ACC112 (cell line): ENCODE measurements around the gene ITGB4.

Source experiments
- H2AFZ ChIP-seq: fragments of 200-600 bp; sonication (generic); one replicate; pipeline ENCODE4 v1.6.0; 2017; ENCODE audit warnings: antibody characterized with exemption, low read length; ENCODE audit not compliant: unreplicated experiment
- H3K27ac ChIP-seq: fragments of 200-600 bp; sonication (generic); 2 replicates; pipeline ENCODE4 v1.5.1; 2014; ENCODE audit warnings: low read depth, mild to moderate bottlenecking, antibody characterized with exemption, low read length, moderate library complexity
- H3K27me3 ChIP-seq: fragments of 200-600 bp; sonication (generic); 2 replicates; pipeline ENCODE4 v1.6.1; 2014; ENCODE audit warnings: mild to moderate bottlenecking, antibody characterized with exemption, low read length, moderate library complexity, mixed read lengths; ENCODE audit not compliant: insufficient read depth
- H3K36me3 ChIP-seq: fragments of 200-600 bp; sonication (generic); 2 replicates; pipeline ENCODE4 v1.6.1; 2016; ENCODE audit warnings: mild to moderate bottlenecking, antibody characterized with exemption, low read length, moderate library complexity, mixed read lengths; ENCODE audit not compliant: insufficient read depth
- H3K4me1 ChIP-seq: fragments of 200-600 bp; sonication (generic); one replicate; pipeline ENCODE4 v1.6.1; 2016; ENCODE audit warnings: low read length, mixed read lengths; ENCODE audit not compliant: insufficient read depth, unreplicated experiment, control insufficient read depth
- H3K4me3 ChIP-seq: fragments of 200-600 bp; sonication (generic); 2 replicates; pipeline ENCODE4 v1.5.1; 2014; ENCODE audit warnings: mild to moderate bottlenecking, low read depth, low read length
- H3K79me2 ChIP-seq: fragments of 200-600 bp; sonication (generic); one replicate; pipeline ENCODE4 v1.6.0; 2016; ENCODE audit warnings: low read length; ENCODE audit not compliant: control insufficient read depth, unreplicated experiment, insufficient read depth

The ITGB4 gene

GRCh38 chr17:75742337-75742736 is 21.1 kb downstream of the ITGB4 start:
- Histone ChIP-seq H3K27ac (no peak overlapping the region), H3K36me3 (no peaks in the 10 kb centered on the region), H3K79me2 (no peaks in the 10 kb centered on the region), H3K27me3 (no peaks in the 10 kb centered on the region), H3K4me3 (no peak overlapping the region), H2AFZ (no peak overlapping the region), H3K4me1 (peaks cover 10% of the 10 kb centered on the region)

GRCh38 chr17:75743625-75744206 is 22.5 kb downstream of the ITGB4 start:
- Histone ChIP-seq H3K36me3 (no peaks in the 10 kb centered on the region), H3K4me3 (no peak overlapping the region), H3K4me1 (no peaks in the 10 kb centered on the region), H3K79me2 (no peaks in the 10 kb centered on the region), H2AFZ (no peak overlapping the region), H3K27me3 (no peaks in the 10 kb centered on the region), H3K27ac (no peak overlapping the region)

- H3K4me3 ChIP-seq = no peak overlapping the region
- H3K27me3 ChIP-seq = no peaks in the 10 kb centered on the region
- no peaks in the 10 kb centered on the region for H3K36me3 ChIP-seq
- H3K4me1 ChIP-seq = peaks cover 2% of the 10 kb centered on the region
- H2AFZ ChIP-seq = no peak overlapping the region
- no peak overlapping the region for H3K27ac ChIP-seq
- H3K79me2 ChIP-seq = no peaks in the 10 kb centered on the region
Observed at GRCh38 chr17:75748706-75749105, 27.4 kb downstream of the ITGB4 start.

GRCh38 chr17:75749545-75750389 is 28.5 kb downstream of the ITGB4 start:
- Histone ChIP-seq H3K36me3 (no peaks in the 10 kb centered on the region), H3K4me1 (peaks cover 11% of the 10 kb centered on the region), H3K79me2 (no peaks in the 10 kb centered on the region), H3K27ac (no peak overlapping the region), H3K4me3 (no peak overlapping the region), H2AFZ (no peak overlapping the region), H3K27me3 (no peaks in the 10 kb centered on the region)

- Histone ChIP-seq H3K36me3 (no peaks in the 10 kb centered on the region), H3K27me3 (no peaks in the 10 kb centered on the region), H2AFZ (no peak overlapping the region), H3K27ac (no peak overlapping the region), H3K79me2 (no peaks in the 10 kb centered on the region), H3K4me3 (no peak overlapping the region), H3K4me1 (peaks cover 13% of the 10 kb centered on the region)
Observed at GRCh38 chr17:75750661-75751423, 29.6 kb downstream of the ITGB4 start.

GRCh38 chr17:75751676-75752404 is 30.6 kb downstream of the ITGB4 start:
- H3K79me2 ChIP-seq = no peaks in the 10 kb centered on the region

GRCh38 chr17:75752405-75752709 is 31.1 kb downstream of the ITGB4 start:
- H3K4me3 ChIP-seq = no peak overlapping the region
- H2AFZ ChIP-seq = no peak overlapping the region

More at GRCh38 chr17:75751676-75752404, 30.6 kb downstream of the ITGB4 start:
- no peak overlapping the region for H2AFZ ChIP-seq
- no peak overlapping the region for H3K4me3 ChIP-seq
- no peaks in the 10 kb centered on the region for H3K27me3 ChIP-seq
- peaks cover 13% of the 10 kb centered on the region for H3K4me1 ChIP-seq
- H3K36me3 ChIP-seq = no peaks in the 10 kb centered on the region
- no peak overlapping the region for H3K27ac ChIP-seq

GRCh38 chr17:75752802-75753513 is 31.7 kb downstream of the ITGB4 start:
- no peaks in the 10 kb centered on the region for H3K36me3 ChIP-seq
- peak overlapping the region; percentile 73 for H3K4me3 ChIP-seq
- no peak overlapping the region for H3K27ac ChIP-seq
- peak overlapping the region; percentile 65 for H2AFZ ChIP-seq
- H3K4me1 ChIP-seq = peaks cover 13% of the 10 kb centered on the region
- no peaks in the 10 kb centered on the region for H3K27me3 ChIP-seq
- H3K79me2 ChIP-seq = no peaks in the 10 kb centered on the region

More at GRCh38 chr17:75752405-75752709, 31.1 kb downstream of the ITGB4 start:
- H3K79me2 ChIP-seq = no peaks in the 10 kb centered on the region
- no peaks in the 10 kb centered on the region for H3K27me3 ChIP-seq
- peaks cover 13% of the 10 kb centered on the region for H3K4me1 ChIP-seq
- H3K27ac ChIP-seq = no peak overlapping the region
- no peaks in the 10 kb centered on the region for H3K36me3 ChIP-seq

- H3K79me2 ChIP-seq = no peaks in the 10 kb centered on the region
- H3K27ac ChIP-seq = no peak overlapping the region
- H3K4me3 ChIP-seq = peak overlapping the region; percentile 73
- peaks cover 13% of the 10 kb centered on the region for H3K4me1 ChIP-seq
- peak overlapping the region; percentile 71 for H2AFZ ChIP-seq
- no peaks in the 10 kb centered on the region for H3K27me3 ChIP-seq
- H3K36me3 ChIP-seq = no peaks in the 10 kb centered on the region
Observed at GRCh38 chr17:75753514-75754377, 32.5 kb downstream of the ITGB4 start.
